HL-60 (cell line): Measurements from ENCODE around the gene PPIL6.

Experiments
- DNase-seq, 2 experiments: peaks; one replicate each; pipeline ENCODE4 v3.0.0-alpha.2; 2010 to 2020; ENCODE audit warnings: low read depth in 1 of 2, low spot score in 1 of 2
- H3K27ac ChIP-seq: fragments of 250-450 bp; sonication (Bioruptor Pico); replicated peaks from 2 replicates; pipeline ENCODE4 v1.5.1; 2020; ENCODE audit warnings: mild to moderate bottlenecking, moderate library complexity
- H3K27me3 ChIP-seq: fragments of 250-450 bp; sonication (Bioruptor Pico); 2 replicates; pipeline ENCODE4 v1.5.1; 2021; ENCODE audit warnings: mild to moderate bottlenecking, moderate library complexity; ENCODE audit not compliant: insufficient read depth, poor library complexity, severe bottlenecking
- H3K4me3 ChIP-seq: replicated peaks from 2 replicates; pipeline ENCODE4 v1.5.1; 2011; ENCODE audit warnings: mild to moderate bottlenecking, control low read depth, low read length; ENCODE audit not compliant: insufficient read depth
- GABPA ChIP-seq: IDR thresholded peaks from 2 replicates; pipeline ENCODE4 v1.6.1; 2012; ENCODE audit warnings: low read depth
- POLR2AphosphoS5 ChIP-seq: IDR thresholded peaks from 2 replicates; pipeline ENCODE4 v1.6.1; 2012; ENCODE audit warnings: low read depth
- REST ChIP-seq: IDR thresholded peaks from 2 replicates; pipeline ENCODE4 v1.6.1; 2012; ENCODE audit warnings: low read depth; ENCODE audit not compliant: insufficient replicate concordance
- SPI1 ChIP-seq: IDR thresholded peaks from 2 replicates; pipeline ENCODE4 v1.6.1; 2012; ENCODE audit warnings: low read depth, mild to moderate bottlenecking, borderline replicate concordance
- TF ChIP-seq, protein P1 (sequence below): IDR thresholded peaks from one replicate; pipeline ENCODE4 v1.5.1; 2011; ENCODE audit warnings: low read length, control low read depth, inconsistent platforms; ENCODE audit not compliant: insufficient read depth

The PPIL6 gene

DNA sequence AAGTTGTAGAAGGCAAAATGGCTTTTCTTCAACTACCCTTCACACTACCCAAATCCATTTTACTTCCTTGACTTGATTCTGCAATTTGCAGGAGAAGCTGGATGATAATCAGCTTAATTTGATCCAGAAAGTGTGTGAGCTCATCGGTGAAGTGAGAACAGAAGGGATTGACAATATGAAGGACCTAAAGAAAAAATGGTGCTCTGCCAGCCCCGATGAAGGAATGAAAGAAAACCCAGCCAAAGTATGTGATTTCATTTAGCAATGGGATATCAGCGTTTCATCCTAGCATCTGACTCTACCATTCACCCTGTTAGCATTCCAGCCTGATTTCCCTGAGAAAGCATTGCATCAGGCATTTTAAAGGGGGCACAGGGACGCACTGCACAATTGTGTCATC, 99.6 kb downstream of the PPIL6 start:
- Histone ChIP-seq H3K27ac (no peak overlapping the region), H3K4me3 (no peak overlapping the region), H3K27me3 (no peaks in the 10 kb centered on the region)
- no peak for TF ChIP-seq REST
- no peak for TF ChIP-seq SPI1
- TF ChIP-seq POLR2AphosphoS5 = no peak
- TF ChIP-seq, protein P1, sequence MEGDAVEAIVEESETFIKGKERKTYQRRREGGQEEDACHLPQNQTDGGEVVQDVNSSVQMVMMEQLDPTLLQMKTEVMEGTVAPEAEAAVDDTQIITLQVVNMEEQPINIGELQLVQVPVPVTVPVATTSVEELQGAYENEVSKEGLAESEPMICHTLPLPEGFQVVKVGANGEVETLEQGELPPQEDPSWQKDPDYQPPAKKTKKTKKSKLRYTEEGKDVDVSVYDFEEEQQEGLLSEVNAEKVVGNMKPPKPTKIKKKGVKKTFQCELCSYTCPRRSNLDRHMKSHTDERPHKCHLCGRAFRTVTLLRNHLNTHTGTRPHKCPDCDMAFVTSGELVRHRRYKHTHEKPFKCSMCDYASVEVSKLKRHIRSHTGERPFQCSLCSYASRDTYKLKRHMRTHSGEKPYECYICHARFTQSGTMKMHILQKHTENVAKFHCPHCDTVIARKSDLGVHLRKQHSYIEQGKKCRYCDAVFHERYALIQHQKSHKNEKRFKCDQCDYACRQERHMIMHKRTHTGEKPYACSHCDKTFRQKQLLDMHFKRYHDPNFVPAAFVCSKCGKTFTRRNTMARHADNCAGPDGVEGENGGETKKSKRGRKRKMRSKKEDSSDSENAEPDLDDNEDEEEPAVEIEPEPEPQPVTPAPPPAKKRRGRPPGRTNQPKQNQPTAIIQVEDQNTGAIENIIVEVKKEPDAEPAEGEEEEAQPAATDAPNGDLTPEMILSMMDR = no peak
- TF ChIP-seq GABPA = no peak
- no peak for DNase-seq
